ENCODE data around the gene ATN1. TPM values are rescaled to one million over a fixed set of nuclear protein-coding genes. Genes with fewer than 3 reads are reported as not detected.

ATN1 gene
- total RNA-seq, 1 donor from 2014 or later: 207 TPM

- DNase-seq (ENCODE audit: low spot score in 2 of 2): no peak
- Histone ChIP-seq H3K4me1 (peaks cover 4 to 11% of the 10 kb centered on the region in 2 donors), H3K9me3 (no peaks in the 10 kb centered on the region), H3K4me3 (no peak overlapping the region), H3K27ac (peak overlapping the region in 1 of 2 donors; percentile 23), H3K36me3 (peaks cover 10 to 21% of the 10 kb centered on the region in 2 donors), H3K27me3 (no peaks in the 10 kb centered on the region)
- no peak for TF ChIP-seq CTCF (IDR thresholded peaks at IDR 0.05)
- intact Hi-C loops (cut with DNase I): no loop called here
Measured at GRCh38 chr12:6916426-6917200, 11.1 kb upstream of the ATN1 start.

DNA sequence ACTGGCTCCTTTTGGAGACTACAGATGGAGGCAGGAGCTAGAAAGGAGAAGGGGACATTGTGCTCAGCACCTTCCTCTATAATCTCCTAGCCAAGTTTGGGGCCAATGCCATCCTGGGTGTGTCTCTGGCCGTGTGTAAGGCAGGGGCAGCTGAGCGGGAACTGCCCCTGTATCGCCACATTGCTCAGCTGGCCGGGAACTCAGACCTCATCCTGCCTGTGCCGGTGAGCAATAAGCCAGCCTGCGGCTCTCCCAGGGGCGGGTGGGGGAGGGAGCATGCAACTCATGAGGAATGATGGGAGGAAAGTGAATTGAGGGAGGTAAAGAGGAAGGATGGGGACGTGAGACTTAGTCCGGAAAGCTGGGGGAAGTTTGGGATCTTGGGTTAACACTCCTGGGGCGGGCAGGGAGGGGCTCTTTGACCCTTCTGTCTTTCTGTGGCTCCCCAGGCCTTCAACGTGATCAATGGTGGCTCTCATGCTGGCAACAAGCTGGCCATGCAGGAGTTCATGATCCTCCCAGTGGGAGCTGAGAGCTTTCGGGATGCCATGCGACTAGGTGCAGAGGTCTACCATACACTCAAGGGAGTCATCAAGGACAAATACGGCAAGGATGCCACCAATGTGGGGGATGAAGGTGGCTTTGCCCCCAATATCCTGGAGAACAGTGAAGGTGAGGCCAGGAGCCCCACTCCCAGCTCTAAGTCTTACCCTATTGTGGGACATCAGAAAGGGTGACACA lies 10.1 kb upstream of the ATN1 start:
- TF ChIP-seq CTCF (IDR thresholded peaks at IDR 0.05): no peak
- no peaks in the 10 kb centered on the region for H3K9me3 ChIP-seq
- DNase-seq (ENCODE audit: low spot score in 2 of 2): no peak
- peaks cover 17 to 32% of the 10 kb centered on the region in 2 donors for H3K36me3 ChIP-seq
- no peaks in the 10 kb centered on the region for H3K27me3 ChIP-seq
- H3K27ac ChIP-seq: no peak overlapping the region
- H3K4me3 ChIP-seq: no peak overlapping the region
- intact Hi-C loops (cut with DNase I): no loop called here
- H3K4me1 ChIP-seq: peaks cover 4 to 11% of the 10 kb centered on the region in 2 donors

DNA sequence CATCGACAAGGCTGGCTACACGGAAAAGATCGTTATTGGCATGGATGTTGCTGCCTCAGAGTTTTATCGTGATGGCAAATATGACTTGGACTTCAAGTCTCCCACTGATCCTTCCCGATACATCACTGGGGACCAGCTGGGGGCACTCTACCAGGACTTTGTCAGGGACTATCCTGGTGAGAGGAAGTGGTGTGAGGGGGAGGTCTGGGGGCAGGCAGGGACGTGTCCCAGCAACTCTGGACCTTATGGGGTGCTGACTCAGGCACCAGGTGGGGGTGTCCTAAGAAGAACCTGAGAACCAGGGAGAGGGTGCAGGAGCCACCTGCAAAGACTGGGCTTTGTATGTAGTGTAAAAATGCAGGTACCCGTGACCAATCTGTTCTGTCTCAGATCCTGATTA lies 8.2 kb upstream of the ATN1 start:
- H3K27me3 ChIP-seq: no peaks in the 10 kb centered on the region
- peaks cover 24 to 36% of the 10 kb centered on the region in 2 donors for H3K36me3 ChIP-seq
- DNase-seq (ENCODE audit: low spot score in 2 of 2): no peak
- no peaks in the 10 kb centered on the region for H3K9me3 ChIP-seq
- H3K4me1 ChIP-seq: peaks cover 2 to 11% of the 10 kb centered on the region in 2 donors
- TF ChIP-seq CTCF (IDR thresholded peaks at IDR 0.05): no peak
- intact Hi-C loops (cut with DNase I): no loop called here
- H3K4me3 ChIP-seq: no peak overlapping the region
- no peak overlapping the region for H3K27ac ChIP-seq

DNA sequence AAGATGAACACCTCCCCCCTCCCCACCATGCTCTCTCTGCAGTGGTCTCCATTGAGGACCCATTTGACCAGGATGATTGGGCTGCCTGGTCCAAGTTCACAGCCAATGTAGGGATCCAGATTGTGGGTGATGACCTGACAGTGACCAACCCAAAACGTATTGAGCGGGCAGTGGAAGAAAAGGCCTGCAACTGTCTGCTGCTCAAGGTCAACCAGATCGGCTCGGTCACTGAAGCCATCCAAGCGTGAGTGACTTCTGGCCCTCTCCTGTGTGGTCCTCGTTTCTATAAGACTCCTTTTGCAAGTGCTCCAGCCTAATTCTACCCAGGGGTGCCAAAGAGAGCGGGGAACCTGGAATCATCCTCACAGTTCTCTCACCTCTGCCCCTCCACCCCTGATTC lies 6.2 kb upstream of the ATN1 start:
- DNase-seq (ENCODE audit: low spot score in 2 of 2): no peak
- intact Hi-C loops (cut with DNase I): loop anchor here (10.0 kb wide), 1 partner anchor 577 kb away; the partner anchor contains the start of gene TNFRSF1A
- Histone ChIP-seq H3K36me3 (peaks cover 24 to 33% of the 10 kb centered on the region in 2 donors), H3K4me1 (peaks cover 9 to 20% of the 10 kb centered on the region in 2 donors), H3K9me3 (no peaks in the 10 kb centered on the region), H3K4me3 (no peak overlapping the region), H3K27ac (no peak overlapping the region), H3K27me3 (no peaks in the 10 kb centered on the region)
- TF ChIP-seq CTCF (IDR thresholded peaks at IDR 0.05): no peak

- no peak overlapping the region for H3K27ac ChIP-seq
- H3K4me1 ChIP-seq: peaks cover 12 to 23% of the 10 kb centered on the region in 2 donors
- intact Hi-C loops (cut with DNase I): loop anchor here (10.0 kb wide), 1 partner anchor 577 kb away; the partner anchor contains the start of gene TNFRSF1A
- H3K9me3 ChIP-seq: no peaks in the 10 kb centered on the region
- no peak overlapping the region for H3K4me3 ChIP-seq
- no peak for TF ChIP-seq CTCF (IDR thresholded peaks at IDR 0.05)
- peaks cover 23 to 27% of the 10 kb centered on the region in 2 donors for H3K36me3 ChIP-seq
- no peak for DNase-seq (ENCODE audit: low spot score in 2 of 2)
- H3K27me3 ChIP-seq: no peaks in the 10 kb centered on the region
Measured at GRCh38 chr12:6921996-6922946, 5.5 kb upstream of the ATN1 start.

All from ascending aorta (tissue), 2 donors.